ENCODE measurements around the gene VPS26B. TPM values are rescaled to one million over a fixed set of nuclear protein-coding genes. Genes with fewer than 3 reads are reported as not detected.
"Not testable (repeated sequence)": the region's sequence is repeated elsewhere in the genome, so short reads cannot be mapped to it uniquely, and the experiment has no call there.

The VPS26B gene
- total RNA-seq, 1 experiment from 2014 or later: 25.4 TPM

DNA sequence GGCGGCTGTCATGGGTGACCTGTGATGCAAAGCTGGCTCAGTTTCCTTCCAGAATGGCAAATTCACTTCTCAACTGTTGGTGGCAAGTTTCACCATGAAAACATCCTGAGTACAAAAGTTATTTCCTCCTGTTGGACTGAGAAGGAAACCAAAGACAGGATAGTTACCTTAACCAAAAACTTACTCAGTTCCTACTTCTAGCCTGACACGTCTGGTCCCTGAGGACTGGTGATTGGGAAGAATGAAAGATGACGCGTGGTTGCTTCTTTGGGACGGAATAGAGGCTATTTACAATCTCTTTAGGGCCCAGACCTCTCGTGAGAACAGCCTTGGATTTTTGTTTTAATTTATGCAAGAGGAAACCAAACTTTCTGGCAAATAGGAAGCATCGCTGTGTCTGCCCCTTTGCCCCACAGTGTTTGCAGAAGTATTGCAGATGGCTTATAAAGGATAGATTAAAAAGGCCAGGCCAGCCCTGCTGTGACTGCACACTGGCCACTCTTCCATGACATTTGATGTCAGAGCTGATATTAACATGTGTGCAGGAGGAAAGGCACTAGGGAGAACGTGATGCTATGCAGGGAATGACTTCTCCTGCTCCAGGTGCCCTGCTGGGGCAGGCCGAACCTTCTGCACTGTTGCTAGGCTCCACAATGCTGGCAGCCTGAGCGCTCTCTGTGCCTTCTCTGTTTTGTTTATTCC lies 7.6 kb downstream of the VPS26B start:
- DNase-seq (ENCODE audit: low spot score): no peak

DNA sequence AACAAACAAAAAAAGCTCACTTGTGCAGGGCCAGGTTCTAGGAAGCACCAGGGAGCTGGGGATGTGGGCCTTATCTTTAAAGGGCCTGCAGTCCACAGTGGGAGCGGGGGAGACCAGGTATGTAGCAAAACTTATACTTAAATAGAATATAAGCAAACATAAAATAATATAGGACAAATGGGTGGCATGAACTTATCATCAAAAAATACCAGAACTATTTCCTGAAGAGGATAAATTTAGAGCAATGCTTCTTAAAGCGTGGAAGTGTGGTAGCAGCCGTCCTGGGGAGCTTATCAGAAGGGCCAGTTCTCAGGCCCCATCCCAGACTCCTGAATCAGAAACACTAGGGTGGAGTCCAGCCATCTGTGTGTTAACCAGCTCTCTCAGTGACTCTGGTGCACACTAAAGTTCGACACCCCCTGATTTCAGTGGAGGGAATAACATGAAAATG lies 9.3 kb downstream of the VPS26B start:
- DNase-seq (ENCODE audit: low spot score): no peak

DNA sequence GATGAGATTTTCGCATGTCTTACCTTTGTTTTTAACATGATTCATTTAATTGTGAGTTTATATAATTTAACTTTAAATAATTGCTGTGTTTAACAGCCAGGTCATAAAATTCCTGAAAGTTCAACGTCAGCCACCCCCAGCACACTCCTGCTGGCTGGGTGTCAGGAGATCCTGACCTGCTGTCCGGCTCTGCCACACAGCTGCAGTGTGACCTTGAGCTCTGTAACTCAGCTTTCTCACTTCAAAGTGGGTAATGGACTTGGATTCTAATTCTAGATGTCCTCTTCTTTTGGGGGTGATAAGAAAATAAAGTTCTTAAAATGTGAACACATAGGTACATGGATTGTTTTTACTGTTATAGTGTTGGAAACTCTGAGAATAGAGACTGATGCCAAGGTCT lies 10.9 kb downstream of the VPS26B start:
- no peak for DNase-seq (ENCODE audit: low spot score)

DNA sequence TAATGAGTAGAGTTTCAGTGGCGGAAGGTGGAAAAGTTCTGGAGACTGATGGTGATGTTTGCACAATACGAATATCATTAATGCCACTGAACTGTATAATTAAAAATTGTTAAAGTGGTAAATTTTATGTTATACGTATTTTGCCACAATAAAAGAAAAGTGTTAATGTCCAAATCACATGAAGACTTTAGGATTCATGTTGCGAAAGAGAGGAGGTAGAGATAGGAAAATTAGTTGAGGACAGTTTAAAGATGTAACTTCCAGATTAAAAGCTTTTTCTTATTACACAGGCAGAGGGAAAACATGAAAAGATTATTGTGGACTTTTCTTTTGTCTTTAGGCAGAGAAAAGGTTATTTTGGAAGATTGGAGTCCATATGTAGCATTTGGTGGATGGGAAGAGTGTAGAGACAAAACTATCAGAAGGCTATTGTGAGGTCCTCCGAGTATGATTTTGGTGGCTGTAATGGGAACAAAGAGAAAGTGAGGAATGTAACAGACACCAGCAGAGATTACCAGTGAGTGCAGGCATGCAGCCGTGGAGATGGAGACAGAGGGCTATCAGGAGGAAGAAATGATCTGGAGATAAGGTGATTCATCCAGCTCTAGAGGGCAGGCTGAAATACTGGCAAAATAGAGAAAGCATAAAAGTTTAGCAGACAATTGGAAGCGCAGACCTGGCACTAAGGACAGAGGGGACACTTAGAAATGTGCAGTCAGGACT lies 12.5 kb downstream of the VPS26B start:
- no peak for DNase-seq (ENCODE audit: low spot score)

DNA sequence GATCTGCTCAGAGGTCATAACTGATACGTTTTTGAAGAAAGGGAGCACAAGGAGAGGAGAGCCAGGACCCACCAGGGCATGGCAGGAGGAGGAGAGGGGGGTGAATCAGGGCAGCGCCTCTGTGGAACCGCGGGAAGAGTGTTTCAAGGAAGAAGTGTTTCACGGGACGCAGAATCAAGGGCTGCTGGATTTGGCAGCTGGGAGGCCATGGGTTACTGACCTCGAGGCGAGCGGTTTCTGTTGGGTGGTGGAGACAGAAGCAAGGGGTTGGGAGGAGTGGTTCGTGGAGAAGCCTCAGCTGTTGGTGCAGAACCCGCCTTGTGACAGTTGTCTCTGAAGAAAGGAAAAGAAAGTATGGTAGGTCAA lies 13.1 kb downstream of the VPS26B start:
- DNase-seq (ENCODE audit: low spot score): no peak

DNA sequence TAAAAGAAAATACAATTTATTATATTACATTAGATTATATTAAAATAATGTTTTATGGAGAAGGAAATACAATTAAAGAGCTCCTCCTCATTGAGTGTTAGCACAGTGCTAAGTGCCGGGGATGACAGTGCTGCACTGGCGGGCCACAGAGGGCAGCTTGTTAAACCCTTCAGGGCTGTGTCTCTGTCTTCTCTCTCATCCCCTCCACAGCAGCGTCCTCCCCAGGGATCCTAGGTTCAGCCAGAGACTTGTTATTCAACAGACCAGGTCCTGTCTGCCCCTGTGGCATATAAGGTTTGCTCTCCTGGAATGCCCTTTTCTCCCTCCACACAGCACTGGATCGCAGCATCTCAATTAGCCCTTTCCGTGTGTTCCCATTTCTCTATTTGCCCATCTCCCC lies 14.5 kb downstream of the VPS26B start:
- DNase-seq (ENCODE audit: low spot score): no peak

DNA sequence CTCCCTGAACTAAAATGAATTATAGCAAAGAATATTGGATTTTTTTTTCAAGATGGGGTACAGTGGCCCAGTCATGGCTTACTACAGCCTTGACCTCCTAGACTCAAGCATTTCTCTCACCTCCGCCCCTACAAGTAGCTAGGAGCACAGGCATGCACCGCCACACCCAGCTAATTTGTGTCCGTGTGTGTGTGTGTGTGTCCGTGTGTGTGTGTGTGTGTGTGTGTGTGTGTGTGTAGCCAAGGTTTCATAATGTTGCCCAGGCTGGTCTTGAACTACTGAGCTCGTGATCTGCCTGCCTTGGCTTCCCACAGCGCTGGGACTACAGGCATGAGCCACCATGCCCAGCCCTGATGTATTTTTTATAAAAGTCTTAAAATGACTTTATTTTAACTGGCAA lies 16.1 kb downstream of the VPS26B start:
- no peak for DNase-seq (ENCODE audit: low spot score)

DNA sequence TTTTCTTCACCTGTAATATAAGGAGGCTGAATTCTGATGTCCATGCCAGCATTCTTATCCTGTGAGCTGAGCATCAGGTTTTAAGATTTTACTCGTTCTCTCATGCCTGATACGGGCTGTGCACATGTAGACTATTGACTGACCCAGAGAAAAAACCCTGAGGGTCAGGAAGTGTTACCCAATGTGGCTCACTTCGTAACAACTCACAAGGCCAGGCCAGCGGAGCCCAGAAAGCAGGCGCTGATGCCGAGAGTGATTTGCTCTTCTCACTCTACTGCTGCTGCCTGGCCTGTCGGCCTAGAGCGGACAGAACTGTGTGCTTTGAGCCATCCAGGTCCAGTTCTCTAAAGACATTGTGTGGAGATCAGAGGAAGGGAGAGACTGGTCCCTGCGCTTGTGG lies 17.9 kb downstream of the VPS26B start:
- DNase-seq (ENCODE audit: low spot score): no peak

DNA sequence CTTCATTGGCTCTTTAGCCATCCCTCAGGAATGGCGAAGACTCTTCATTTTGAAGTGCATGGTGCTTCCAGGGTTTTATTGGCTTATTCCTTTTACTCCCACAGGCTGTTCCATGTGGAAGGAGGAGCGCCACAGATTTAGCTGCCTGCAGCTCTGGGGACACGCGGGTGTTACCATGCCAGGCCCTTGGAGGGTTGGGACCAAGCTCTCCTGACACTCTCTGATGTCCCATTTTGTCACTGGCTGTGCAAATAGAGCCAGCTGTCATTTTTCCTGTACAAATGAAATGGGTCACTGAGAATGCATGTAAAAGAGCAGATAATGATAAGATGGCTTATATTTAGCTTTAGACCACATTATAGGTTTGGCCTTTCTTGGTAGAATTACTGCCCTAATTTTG lies 19.4 kb downstream of the VPS26B start:
- DNase-seq (ENCODE audit: low spot score): no peak

DNA sequence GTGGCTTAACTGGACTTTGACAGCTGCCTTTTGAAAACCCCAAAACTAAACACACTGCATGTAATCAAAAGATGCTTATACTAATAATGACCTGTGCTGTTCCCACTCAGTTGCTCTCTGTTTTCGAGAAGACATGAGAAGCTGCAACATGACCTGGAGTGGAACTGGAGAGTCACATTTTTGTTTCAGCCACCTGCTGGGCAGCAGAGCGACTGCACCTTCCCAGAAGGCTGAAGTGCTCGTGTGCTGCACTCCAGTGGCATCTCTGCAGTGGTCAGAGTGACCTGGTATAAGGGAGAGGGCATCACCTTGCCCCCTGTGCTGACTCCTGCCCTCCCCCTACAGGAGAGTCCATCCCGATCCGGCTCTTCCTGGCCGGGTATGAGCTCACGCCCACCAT lies 20.1 kb downstream of the VPS26B start:
- no peak for DNase-seq (ENCODE audit: low spot score)

DNA sequence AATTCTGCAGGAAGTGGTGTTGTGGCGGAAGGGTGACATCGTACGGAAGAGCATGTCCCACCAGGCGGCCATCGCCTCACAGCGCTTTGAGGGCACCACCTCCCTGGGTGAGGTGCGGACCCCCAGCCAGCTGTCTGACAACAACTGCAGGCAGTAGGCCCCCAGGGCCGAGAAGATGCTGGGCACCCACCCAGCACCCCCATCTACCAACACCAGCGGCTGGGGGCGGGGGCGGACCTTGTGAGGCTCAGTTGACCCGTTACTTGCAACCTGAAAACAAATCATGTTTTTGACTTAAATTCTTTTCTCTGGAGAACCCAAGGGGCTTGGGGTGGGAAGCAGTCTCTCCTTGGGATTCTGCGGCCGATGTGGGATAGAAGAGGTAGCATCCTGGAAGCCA lies 21.0 kb downstream of the VPS26B start:
- no peak for DNase-seq (ENCODE audit: low spot score)

DNA sequence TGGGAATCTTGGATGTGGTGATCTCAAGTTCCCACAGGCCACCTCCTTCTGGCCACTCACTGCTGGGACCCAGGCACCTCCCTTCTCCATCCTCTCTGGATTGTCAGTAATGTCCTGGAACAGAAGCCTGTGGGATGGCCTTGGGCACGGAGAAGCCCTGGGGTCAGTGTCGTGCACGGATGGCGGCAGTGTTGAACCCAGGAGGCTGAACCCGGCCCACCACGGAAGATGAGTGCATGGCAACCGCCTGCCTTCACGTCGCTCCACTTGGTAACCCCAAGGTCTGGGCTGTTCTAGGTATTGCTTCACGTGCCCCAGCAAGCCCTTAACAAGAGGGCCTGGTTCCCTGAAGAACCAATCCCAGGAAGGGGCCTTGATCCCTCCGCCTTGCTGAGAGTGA lies 21.6 kb downstream of the VPS26B start:
- DNase-seq (ENCODE audit: low spot score): no peak

DNA sequence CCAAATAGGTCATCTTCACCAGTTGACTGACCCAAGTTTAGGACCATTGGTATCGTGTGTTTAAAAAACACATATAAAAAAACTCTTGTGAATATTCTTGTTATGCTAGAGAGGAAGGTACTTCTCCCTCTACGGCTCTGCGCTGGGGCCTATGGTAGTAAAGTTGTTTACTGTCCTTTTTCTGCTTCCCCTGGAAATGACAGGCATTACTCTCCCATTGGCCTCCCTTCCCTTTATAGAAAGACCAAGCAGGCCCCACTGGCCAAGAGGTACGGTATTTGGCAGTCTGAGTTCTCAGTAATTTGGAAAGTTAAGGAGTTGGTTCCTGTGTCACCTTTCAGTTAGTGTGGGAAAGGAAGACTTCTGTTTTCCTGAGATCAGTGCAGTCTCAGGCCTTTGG lies 22.2 kb downstream of the VPS26B start:
- no peak for DNase-seq (ENCODE audit: low spot score)

DNA sequence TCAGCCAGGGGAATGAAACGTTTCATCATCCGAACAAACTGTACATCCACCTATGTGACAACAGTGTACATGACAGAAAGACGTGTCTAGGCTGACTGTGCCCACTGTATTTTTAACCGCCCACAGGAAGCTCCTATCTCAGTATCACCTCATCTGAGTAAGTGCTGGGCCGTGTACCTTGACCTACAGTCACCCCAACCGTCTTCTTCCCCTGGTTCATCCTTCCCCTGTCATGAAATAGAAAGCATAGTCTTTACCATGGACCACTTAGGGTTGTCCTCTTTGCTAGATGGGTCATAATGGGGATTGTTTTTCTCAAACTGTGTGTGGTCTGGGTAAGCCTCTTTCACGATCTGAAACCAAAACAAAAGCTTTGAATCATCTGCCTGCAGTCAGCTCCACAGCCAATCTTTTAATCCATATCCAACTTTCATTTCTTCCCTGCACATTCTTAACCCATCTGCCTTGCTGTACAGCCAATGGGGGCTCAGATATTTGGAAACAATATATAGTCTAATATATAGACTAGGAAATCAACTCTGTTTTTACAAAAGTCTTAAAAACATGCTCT lies 24.5 kb downstream of the VPS26B start:
- no peak for DNase-seq (ENCODE audit: low spot score)

DNA sequence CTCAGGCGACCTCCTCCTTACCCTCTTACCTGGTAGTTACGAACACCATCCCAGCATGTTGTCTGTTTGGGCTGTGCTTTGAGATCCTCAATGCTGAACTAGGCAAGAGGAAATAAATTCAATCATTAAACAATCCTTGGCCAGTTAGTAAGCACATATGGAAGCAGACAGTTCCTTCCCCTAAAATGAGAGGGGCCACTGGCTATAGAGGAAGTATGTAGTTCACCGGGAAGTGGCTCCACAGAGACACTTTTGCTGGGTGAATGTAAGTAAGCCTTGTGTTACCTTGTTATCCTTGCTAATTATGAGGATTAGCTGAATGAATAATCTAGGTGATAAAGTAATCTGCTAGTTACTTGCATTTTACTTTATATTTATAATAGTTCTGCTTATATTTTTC lies 25.8 kb downstream of the VPS26B start:
- DNase-seq (ENCODE audit: low spot score): no peak

DNA sequence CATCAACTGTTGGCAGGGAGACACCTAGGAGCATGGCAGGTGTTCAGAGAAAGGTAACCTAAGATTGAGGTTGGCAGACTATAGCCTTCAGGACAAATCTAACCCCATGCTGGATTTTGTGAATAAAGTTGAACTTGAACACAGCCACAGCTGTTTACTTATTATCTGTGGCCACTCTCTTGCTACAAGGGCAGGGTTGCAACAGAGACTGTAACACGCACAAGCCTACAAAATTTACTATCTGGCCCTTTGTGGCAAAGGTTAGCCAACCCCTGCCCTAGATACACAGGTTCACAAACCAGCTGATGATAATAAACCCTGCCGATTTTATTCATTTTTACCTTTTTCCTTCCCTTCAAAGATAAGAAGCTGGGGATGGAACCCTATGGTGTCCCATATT lies 26.2 kb downstream of the VPS26B start:
- DNase-seq (ENCODE audit: low spot score): no peak

DNA sequence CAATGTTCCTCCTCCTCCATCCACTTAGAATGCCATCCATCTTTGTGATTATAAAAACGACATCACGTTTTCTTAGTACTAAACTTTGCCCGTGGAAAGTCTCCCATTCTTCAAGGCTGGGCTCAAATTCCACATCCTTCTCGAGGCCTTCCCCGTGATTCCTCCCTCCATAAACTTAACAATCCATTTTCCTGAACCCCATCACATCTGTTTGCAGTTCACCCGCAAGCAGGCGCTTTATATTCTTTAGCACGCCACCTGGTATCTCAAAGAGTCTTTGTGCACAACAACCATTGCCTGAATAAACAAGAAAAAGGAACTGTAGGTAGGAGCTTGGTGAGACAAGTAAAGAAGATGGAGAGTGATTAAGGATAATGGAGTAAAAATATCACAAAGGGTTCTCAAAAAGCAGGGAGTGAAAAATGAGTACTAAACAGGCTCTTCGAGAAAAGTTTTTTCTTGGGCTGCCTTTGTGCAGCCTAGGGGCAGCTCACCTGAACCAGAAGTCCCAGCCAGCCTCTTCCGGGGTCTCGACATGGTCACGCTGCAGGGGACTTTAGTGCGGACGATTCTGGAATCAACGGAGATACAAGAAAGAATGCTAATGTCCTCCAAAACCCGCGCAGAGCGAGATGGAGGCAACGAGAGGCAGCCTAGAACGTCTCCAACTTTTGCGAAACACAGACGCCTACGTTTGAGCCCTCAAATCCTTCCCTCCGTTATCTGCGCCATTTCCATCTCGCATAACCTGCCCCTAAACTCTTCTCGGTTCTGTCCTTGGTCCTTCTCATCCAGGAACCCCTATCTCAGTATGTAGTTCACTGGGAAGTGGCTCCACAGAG lies 28.1 kb downstream of the VPS26B start:
- no peak for DNase-seq (ENCODE audit: low spot score)

DNA sequence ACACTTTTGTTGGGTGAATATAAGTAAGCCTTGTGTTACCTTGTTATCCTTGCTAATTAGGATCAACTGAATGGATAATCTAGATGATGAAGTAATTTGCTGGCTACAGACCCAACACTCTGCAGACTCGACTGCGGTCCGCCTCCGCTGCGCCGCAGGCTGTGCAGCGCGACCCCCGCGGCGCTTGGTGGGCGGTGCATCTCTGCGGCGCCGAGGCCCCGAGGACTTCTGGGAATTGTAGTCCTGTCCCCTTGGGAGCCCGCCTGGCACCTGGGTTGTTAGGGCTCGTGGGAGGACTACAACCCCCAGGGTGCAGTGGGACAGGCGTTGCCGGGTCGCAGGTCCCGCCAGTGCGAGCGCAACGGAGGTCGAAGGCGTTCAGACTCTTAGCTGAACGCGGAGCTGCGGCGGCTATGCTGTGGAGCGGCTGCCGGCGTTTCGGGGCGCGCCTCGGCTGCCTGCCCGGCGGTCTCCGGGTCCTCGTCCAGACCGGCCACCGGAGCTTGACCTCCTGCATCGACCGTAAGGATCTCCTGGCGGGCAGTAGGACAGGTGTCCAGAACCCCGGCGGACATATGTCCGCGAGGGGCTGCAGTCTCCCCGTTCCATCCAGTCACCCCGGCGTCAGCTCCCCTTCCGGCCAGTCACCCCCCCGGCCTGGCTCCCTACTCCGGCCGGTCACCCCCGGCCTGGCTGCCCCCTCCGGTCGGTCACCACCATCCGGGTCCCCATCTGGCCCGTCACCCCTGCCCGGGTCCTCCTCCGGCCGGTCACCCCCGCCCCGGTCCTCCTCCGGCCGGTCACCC lies 28.9 kb downstream of the VPS26B start, which contains the start of the genes ACAD8 and THYN1:
Gene ACAD8 (plus strand): TSS at position 381 of the 806 bp plus-strand sequence. CDS start 33 bp downstream, at position 414.
Gene THYN1 (minus strand): TSS at position 165 of the 806 bp plus-strand sequence. CDS start 470 bp downstream, outside the sequence.
- peak; percentile 81 for DNase-seq (ENCODE audit: low spot score)

DNA sequence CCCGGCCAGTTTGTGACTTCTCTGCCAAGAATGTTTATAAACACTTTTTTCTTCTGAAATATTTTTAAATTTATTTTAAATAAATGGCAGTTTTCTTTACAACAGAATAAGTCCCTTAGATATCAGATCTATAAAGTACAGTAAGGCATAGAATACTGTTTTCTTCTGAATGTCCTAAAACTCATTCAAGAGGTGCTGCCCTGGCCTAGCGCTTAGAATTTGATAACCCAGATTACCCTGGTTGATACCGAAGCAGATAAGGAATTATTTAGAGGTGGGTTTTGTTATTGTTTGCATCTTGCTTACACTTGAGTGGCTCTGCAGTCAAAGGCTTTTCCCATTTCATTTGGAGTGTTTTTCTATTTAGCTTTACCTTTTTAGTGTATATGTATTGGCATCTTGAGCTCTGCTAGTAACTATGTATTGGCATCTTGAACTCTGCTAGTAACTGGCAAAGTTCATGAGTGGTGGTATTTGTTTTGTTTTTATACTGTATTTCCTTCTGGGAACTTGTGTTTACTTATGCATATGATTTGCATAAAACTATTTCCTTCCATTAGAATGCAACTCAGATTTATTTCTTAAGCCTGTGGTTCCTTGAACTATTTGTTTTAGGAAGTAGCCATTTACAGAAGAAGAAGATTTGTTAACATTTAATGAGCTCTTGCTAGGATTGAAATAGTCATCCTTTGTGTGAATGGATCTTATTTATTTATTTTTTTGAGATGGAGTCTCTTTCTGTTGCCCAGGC lies 30.1 kb downstream of the VPS26B start:
- no peak for DNase-seq (ENCODE audit: low spot score)

DNA sequence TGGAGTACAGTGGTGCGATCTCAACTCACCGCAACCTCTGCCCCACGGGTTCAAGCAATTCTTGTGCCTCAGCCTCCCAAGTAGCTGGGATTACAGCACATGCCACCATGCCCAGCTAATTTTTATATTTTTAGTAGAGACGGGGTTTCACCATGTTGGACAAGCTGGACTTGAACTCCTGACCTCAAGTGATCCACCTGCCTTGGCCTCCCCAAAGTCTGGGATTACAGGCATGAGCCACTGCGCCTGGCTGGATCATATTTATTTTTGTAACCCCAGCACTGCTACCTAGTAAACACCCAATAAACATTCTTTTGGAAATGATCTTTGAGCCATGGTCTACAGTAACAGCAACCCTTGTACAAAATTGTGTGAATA lies 30.7 kb downstream of the VPS26B start:
- not testable (repeated sequence) for DNase-seq (ENCODE audit: low spot score)

DNA sequence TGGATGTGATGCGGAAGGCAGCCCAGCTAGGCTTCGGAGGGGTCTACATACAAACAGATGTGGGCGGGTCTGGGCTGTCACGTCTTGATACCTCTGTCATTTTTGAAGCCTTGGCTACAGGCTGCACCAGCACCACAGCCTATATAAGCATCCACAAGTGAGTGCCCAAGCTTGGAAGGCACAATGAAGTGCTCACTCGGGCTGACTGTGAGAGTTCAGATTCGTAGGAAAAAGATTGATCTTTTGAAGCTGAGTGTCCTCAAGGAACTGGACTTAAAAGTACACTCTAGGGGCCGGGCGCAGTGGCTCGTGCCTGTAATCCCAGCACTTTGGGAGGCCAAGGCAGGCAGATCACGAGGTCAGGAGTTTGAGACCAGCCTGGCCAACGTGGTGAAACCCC lies 32.6 kb downstream of the VPS26B start:
- no peak for DNase-seq (ENCODE audit: low spot score)
